ENCODE data around the gene SND1. TPM values are rescaled to one million over a fixed set of nuclear protein-coding genes. Genes with fewer than 3 reads are reported as not detected.

SND1 gene
- total RNA-seq, 6 experiments from 2014 or later = 217 to 259 (median 247) TPM

DNA sequence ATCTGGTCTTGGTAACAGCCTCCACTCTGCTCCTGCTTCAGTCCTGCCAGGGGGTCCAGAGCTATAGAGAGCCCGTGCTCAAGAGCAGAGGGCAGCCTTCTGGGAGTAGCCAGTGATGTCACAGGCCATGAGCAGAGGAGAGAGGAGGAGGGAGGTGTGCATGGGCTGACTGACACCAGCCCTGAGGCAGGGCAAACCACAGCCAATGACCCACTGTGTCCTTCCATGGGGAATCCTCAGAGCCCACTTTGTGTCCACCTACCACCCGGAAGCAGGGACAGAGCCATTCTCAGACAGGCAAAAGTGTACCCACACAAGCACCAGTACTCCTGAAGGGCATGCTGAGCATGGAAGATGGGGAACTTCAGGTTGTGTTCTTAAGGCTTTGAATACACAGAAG, 34.0 kb upstream of the SND1 start, which contains the start of gene PAX4:
TSS of gene PAX4 (minus strand) at position 101 of the 400 bp plus-strand sequence. CDS start 2,214 bp downstream, outside the sequence.
- TF ChIP-seq, protein P1, sequence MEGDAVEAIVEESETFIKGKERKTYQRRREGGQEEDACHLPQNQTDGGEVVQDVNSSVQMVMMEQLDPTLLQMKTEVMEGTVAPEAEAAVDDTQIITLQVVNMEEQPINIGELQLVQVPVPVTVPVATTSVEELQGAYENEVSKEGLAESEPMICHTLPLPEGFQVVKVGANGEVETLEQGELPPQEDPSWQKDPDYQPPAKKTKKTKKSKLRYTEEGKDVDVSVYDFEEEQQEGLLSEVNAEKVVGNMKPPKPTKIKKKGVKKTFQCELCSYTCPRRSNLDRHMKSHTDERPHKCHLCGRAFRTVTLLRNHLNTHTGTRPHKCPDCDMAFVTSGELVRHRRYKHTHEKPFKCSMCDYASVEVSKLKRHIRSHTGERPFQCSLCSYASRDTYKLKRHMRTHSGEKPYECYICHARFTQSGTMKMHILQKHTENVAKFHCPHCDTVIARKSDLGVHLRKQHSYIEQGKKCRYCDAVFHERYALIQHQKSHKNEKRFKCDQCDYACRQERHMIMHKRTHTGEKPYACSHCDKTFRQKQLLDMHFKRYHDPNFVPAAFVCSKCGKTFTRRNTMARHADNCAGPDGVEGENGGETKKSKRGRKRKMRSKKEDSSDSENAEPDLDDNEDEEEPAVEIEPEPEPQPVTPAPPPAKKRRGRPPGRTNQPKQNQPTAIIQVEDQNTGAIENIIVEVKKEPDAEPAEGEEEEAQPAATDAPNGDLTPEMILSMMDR (IDR thresholded peaks at IDR 0.05) = no peak
- Mint-ChIP-seq H3K27me3 (ENCODE audit: insufficient read depth) (peaks cover 60% of the 10 kb centered on the region), H3K9me3 (no peaks in the 10 kb centered on the region), H3K4me1 (ENCODE audit: low read depth) (no peaks in the 10 kb centered on the region; the same call in 1 of the 2 replicates), H3K36me3 (ENCODE audit: low read depth) (no peaks in the 10 kb centered on the region), H3K4me3 (no peak within 1 kb of the TSS), H3K27ac (no peak within 1 kb of the TSS)
- DNase-seq = no peak

DNA sequence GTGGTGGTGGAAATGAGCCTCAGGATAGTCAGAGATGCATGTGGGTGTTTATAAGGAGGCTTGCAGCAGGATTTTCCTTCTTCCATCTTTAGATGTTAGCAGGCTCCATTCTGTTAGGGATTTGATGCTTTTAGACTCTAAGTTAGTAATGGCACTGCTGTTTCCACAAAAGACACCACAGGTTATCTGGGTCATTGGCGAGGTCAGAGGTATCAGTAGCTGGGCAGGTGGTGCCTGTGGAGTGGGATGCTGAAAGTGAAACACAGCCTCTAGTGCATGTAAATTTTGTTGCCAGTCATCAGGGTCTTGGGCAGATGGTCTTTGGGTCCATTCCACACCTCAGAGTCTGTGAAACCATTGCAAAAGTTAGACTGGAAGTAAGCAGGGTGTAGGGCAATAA, 33.2 kb upstream of the SND1 start:
- no peaks in the 10 kb centered on the region for H3K9me3 Mint-ChIP-seq
- H3K4me1 Mint-ChIP-seq (ENCODE audit: low read depth) = no peaks in the 10 kb centered on the region; the same call in 1 of the 2 replicates
- DNase-seq = no peak
- H3K4me3 Mint-ChIP-seq = no peak overlapping the region
- H3K27me3 Mint-ChIP-seq (ENCODE audit: insufficient read depth) = peaks cover 55% of the 10 kb centered on the region
- no peaks in the 10 kb centered on the region for H3K36me3 Mint-ChIP-seq (ENCODE audit: low read depth)
- no peak overlapping the region for H3K27ac Mint-ChIP-seq
- TF ChIP-seq, protein P1 (IDR thresholded peaks at IDR 0.05) = no peak

DNA sequence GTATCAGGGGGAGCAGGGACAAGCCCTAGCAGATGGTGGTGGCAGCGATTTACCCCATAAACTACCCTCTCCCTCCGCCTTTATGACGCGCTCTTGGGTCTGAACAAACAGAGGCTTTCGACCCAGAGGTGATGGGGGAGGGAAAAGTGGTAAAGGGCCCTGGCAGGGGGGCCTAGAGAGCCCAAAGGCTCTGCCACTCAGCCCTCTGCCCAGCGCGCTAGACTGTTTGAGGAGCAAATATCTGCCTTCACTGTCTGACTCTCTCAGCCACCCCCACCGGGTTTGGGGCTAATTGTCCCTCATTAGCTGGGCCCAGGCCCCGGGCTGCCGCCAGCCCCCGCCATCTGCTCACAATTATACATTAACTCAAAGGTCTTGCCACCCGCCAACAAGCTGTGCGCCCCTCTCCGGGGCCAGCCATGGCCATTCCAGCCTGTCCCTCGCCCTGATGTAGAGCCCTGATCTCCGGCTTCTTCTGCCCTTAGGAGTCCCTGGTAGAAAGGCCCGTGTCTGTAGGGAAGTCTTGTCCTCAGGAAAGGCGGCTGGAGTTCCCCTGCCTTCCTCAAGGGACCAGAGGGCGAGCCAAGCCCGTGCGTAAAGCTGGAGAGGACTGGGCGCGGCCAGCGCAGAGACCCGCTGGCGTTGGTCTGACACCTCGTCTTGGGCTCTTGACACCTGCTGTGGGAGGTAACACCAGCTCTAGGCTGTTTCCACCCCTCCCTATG, 32.2 kb upstream of the SND1 start:
- DNase-seq = no peak
- H3K27me3 Mint-ChIP-seq (ENCODE audit: insufficient read depth) = peaks cover 59% of the 10 kb centered on the region
- no peak overlapping the region for H3K27ac Mint-ChIP-seq
- no peaks in the 10 kb centered on the region for H3K36me3 Mint-ChIP-seq (ENCODE audit: low read depth)
- H3K4me3 Mint-ChIP-seq = no peak overlapping the region
- no peaks in the 10 kb centered on the region for H3K9me3 Mint-ChIP-seq
- H3K4me1 Mint-ChIP-seq (ENCODE audit: low read depth) = no peaks in the 10 kb centered on the region; the same call in 1 of the 2 replicates
- TF ChIP-seq, protein P1 (IDR thresholded peaks at IDR 0.05) = no peak

DNA sequence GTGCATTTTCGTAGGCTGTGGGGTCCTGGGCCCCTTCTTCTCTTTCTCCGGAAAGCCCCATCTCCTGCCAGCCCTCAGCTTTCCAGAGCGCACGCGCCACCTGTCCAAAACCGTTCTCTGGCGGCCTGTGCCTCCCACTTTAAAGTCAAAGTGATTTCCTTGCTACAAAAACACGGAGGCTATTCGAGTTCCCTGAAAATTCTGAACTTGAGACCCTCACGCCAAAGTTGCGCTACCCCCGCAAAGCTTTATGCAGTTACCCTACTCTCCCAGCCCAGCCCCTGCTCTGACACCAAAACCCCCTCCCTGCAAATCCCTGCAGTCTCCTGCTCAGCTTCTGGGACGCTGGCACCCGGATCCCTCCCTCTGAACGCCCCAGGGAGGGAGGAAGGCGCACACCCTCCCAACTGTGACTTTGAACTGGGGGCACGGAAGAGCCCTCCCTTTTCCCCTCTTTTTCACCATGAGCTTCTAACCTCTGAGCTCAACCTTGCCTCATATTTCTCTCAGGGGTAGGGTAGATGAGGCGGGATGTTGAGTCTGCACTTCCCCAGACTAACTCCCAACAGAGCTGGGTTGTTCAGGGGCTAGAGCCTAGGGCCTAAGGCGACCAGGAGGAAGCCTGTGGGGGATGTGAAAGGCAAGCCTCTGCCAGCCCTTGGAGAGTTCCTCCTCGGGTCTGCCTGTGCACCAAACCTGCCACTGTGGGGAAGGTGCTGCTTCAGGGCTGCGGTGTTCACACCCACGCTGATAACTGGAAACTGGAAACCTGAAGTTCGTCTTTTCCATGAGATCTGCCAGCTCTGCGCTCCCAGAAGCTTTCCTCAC, 31.4 kb upstream of the SND1 start:
- no peak for DNase-seq
- H3K36me3 Mint-ChIP-seq (ENCODE audit: low read depth) = no peaks in the 10 kb centered on the region
- H3K4me1 Mint-ChIP-seq (ENCODE audit: low read depth) = no peaks in the 10 kb centered on the region; the same call in 1 of the 2 replicates
- TF ChIP-seq, protein P1 (IDR thresholded peaks at IDR 0.05) = no peak
- peak overlapping the region; percentile 17; the same call in 1 of the 2 replicates for H3K4me3 Mint-ChIP-seq
- no peaks in the 10 kb centered on the region for H3K9me3 Mint-ChIP-seq
- H3K27ac Mint-ChIP-seq = no peak overlapping the region
- H3K27me3 Mint-ChIP-seq (ENCODE audit: insufficient read depth) = peaks cover 58% of the 10 kb centered on the region

DNA sequence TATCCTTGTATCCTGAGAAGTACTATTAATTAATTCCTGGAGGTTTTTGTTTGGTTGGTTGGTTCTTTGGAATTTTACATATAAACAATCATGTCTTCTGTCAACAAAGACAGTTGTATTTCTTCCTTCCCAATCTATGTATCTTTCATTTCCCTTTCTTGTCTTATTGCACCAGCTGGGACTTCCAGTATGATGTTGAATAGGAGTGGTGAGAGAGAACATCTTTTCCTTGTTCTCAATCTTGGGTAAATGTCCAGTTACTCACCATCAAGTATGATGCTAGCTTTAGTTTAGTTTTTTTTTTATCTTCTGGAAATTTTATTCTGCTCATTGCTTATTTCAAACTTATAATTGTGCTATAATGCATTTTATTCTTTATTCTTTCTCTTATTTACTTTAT, 26.7 kb upstream of the SND1 start:
- H3K27me3 Mint-ChIP-seq (ENCODE audit: insufficient read depth) = peaks cover 28% of the 10 kb centered on the region
- no peak overlapping the region for H3K4me3 Mint-ChIP-seq
- TF ChIP-seq, protein P1 (IDR thresholded peaks at IDR 0.05) = no peak
- no peak for DNase-seq
- H3K36me3 Mint-ChIP-seq (ENCODE audit: low read depth) = no peaks in the 10 kb centered on the region
- H3K27ac Mint-ChIP-seq = no peak overlapping the region
- H3K9me3 Mint-ChIP-seq = no peaks in the 10 kb centered on the region
- H3K4me1 Mint-ChIP-seq (ENCODE audit: low read depth) = peaks cover 13% of the 10 kb centered on the region; the same call in 1 of the 2 replicates
